ENCODE results near the gene ENKUR. TPM values are rescaled to one million over a fixed set of nuclear protein-coding genes. Genes with fewer than 3 reads are reported as not detected.

ENKUR gene, protein sequence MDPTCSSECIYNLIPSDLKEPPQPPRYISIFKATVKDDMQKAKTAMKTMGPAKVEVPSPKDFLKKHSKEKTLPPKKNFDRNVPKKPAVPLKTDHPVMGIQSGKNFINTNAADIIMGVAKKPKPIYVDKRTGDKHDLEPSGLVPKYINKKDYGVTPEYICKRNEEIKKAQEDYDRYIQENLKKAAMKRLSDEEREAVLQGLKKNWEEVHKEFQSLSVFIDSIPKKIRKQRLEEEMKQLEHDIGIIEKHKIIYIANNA
- under 1 TPM in 1 of 2 donors, not detected in 1; 0.45 TPM for total RNA-seq

DNA sequence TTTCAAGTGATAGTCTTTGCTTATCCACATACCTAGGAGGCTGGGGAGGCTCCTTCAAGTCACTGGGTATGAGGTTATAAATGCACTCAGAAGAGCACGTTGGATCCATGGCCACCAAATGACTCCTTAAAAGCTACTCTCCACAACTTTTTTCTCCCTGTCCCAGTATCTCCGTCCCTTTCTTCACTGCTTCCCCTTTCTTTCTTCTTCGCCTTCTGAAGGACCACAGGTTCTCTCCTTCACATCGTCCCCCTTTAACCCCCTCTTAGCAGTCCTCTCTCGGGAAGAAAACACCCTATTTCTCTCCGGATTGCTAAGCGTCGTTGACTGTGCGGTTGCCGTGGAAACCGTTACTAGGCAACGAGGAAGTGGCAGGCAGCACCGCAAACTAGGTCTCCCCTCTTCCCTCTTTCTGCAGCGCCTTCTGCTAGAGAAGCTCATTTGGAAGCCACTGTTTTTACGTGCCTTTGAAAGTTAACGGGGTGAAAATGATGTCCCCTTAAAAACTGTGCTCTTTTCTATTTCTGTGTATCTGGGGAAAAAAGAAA lies at the start of gene ENKUR:
ENKUR (minus strand) TSS at position 331 of the 548 bp plus-strand sequence; CDS start at position 109, 222 bp downstream.
- Mint-ChIP-seq H3K9me3 (no peaks in the 10 kb centered on the region), H3K27ac (peak within 1 kb of the TSS; percentile 99), H3K4me1 (peaks cover 21% of the 10 kb centered on the region), H3K36me3 (ENCODE audit: low read depth) (peaks cover 9% of the 10 kb centered on the region), H3K4me3 (peak within 1 kb of the TSS; percentile 86), H3K27me3 (no peaks in the 10 kb centered on the region)
- ATAC-seq (replicated peaks): peak; percentile 60

DNA sequence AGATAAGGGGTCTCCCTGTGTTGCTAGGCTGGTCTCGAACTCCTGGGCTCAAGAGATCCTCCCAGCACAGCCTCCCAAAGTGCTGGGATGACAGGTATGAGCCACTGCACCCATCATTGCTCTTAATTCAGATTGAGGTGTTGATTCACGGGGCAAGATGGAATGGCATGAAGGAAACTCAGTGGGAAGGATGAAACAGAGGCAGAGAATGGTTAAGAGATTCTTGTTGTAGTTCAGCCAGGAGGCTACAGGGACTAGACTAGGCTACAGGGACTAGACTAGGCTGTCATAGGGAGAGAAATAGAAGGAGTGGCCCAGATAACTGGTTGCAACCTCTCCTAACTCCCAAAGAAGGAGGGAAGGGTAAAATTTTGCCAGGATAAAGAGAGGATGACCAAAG lies 48.4 kb upstream of the ENKUR start:
- Mint-ChIP-seq H3K27ac (peak overlapping the region; percentile 98), H3K9me3 (peaks cover 3% of the 10 kb centered on the region), H3K36me3 (ENCODE audit: low read depth) (peaks cover 6% of the 10 kb centered on the region), H3K27me3 (peaks cover 3% of the 10 kb centered on the region), H3K4me1 (peaks cover 30% of the 10 kb centered on the region), H3K4me3 (peak overlapping the region; percentile 80)
- ATAC-seq (replicated peaks): no peak

DNA sequence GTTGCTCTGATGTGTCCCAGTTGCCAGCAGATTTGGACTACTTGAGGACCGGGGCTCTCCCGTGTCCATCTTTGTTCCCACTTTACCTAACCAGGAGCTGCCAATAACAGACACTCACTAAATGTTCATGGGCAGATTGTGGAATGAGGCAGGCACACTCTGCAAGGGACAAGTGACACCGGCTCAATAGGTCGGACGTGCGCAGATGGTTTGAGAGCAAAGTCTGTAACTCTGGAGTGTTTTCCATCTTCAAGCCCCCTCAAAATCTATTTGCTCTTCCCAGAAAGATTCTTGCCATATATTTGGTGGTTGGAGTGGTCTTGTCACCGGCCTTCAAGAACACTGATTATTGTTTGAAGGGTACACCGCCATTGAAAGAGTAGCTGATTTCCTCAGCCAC lies 47.7 kb upstream of the ENKUR start:
- peaks cover 3% of the 10 kb centered on the region for H3K9me3 Mint-ChIP-seq
- H3K4me3 Mint-ChIP-seq: peak overlapping the region; percentile 80
- H3K27ac Mint-ChIP-seq: peak overlapping the region; percentile 98
- peaks cover 6% of the 10 kb centered on the region for H3K36me3 Mint-ChIP-seq (ENCODE audit: low read depth)
- H3K4me1 Mint-ChIP-seq: peaks cover 30% of the 10 kb centered on the region
- ATAC-seq (replicated peaks): no peak
- peaks cover 3% of the 10 kb centered on the region for H3K27me3 Mint-ChIP-seq

DNA sequence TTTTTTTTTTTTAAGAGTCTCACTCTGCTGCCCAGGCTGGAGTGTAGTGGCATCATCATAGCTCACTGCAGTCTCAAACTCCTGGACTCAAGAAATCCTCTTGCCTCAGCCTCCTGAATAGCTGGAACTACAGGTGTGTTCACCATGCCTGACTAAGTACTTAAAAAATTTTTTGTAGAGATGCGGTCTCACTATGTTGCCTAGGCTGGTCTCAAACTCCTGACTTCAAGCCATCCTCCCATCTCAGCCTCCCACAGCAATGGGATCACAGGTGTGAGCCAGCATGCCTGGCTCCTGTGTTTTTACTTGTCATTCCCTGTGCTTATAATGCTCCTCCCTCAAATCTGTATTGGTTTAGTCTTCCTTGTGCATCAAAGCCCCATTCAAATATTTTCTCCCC lies 47.2 kb upstream of the ENKUR start:
- Mint-ChIP-seq H3K36me3 (ENCODE audit: low read depth) (peaks cover 6% of the 10 kb centered on the region), H3K27ac (peak overlapping the region; percentile 98), H3K4me1 (peaks cover 30% of the 10 kb centered on the region), H3K27me3 (peaks cover 3% of the 10 kb centered on the region), H3K9me3 (peaks cover 3% of the 10 kb centered on the region), H3K4me3 (peak overlapping the region; percentile 80)
- no peak for ATAC-seq (replicated peaks)

DNA sequence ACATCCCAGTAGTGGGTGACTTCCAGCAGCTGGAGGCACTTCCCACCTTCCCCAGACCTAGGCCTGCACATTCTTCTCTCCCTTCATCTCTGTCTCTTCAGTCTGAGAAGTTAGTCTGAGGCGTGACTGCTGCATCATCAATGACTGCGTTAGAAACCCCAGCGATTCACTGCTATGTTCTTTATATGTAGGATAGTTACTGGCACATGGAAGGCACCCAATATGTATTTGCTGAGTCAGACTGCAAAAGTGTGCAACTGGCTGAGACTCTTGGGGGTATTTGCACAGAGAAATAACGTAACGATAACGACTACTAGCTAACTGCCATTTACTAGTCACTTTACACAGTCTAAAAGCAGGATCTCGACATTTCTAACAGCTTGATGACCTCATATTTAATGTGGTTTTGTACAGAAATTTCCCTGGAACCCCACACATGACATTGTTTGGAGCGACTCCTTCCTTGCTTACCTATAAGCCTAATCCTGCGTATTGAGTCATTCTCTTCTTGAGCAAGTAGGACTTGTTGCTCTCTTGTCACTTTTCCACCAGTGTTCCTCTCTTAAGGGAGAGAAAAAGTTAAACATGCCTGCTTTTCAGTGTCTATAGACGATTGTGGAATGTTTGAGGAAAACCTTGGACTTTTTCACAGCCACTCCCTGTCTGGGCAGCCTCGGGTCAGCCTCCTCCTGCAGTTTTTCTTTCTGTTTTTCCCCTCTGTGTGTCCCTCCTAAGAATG lies 45.9 kb upstream of the ENKUR start:
- ATAC-seq (replicated peaks): peak; percentile 9

DNA sequence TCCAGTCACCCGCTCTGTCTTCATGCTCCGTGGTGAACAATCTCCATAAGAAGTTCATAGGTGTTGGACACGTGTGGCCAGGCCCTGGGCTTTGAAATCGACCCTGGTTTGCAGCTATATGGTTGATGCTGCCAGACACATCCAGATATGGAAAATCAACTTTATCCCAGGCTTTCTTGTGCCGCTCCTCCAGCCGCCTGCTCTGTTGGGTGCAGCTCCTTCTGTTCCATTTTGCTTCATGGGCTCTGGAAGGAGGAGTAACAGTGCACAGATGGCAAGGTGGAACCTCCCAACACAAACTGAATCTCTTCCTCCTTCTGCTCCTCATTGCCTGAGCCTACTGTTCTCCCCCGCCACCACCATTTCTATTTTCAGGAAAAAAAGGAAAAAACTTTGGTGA lies 45.2 kb upstream of the ENKUR start:
- peaks cover 30% of the 10 kb centered on the region for H3K4me1 Mint-ChIP-seq
- H3K27ac Mint-ChIP-seq: peak overlapping the region; percentile 98

More for the DNA sequence above, 45.9 kb upstream of the ENKUR start:
- H3K27ac Mint-ChIP-seq: peak overlapping the region; percentile 98
- H3K27me3 Mint-ChIP-seq: peaks cover 3% of the 10 kb centered on the region
- peaks cover 6% of the 10 kb centered on the region for H3K36me3 Mint-ChIP-seq (ENCODE audit: low read depth)
- H3K9me3 Mint-ChIP-seq: peaks cover 3% of the 10 kb centered on the region
- peak overlapping the region; percentile 80 for H3K4me3 Mint-ChIP-seq
- peaks cover 30% of the 10 kb centered on the region for H3K4me1 Mint-ChIP-seq

DNA sequence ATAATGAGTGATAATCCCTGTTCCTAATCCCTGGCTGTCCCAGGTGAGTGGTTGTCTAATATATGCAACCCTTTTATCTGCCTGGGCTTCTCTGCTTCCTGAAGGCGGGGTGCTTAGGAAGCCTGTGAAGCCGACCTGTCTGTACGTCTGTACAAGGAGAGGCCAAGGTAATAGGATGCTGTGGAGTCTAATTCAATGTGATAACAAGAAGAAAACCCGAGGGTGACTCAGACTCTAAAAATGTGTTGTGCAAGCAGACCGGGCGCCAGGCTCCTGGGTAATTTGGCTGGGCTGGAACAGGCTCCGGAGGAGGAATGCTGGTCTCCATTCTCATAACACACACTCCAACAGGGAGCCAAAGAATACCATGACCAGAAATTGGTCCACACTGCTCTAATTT lies 44.0 kb upstream of the ENKUR start:
- no peak for ATAC-seq (replicated peaks)
- H3K4me1 Mint-ChIP-seq: peaks cover 26% of the 10 kb centered on the region
- H3K27me3 Mint-ChIP-seq: peaks cover 6% of the 10 kb centered on the region
- H3K4me3 Mint-ChIP-seq: no peak overlapping the region
- H3K9me3 Mint-ChIP-seq: no peaks in the 10 kb centered on the region
- H3K27ac Mint-ChIP-seq: no peak overlapping the region
- peaks cover 6% of the 10 kb centered on the region for H3K36me3 Mint-ChIP-seq (ENCODE audit: low read depth)

More for the DNA sequence above, 45.2 kb upstream of the ENKUR start:
- no peak overlapping the region for H3K4me3 Mint-ChIP-seq
- peaks cover 6% of the 10 kb centered on the region for H3K36me3 Mint-ChIP-seq (ENCODE audit: low read depth)
- H3K9me3 Mint-ChIP-seq: peaks cover 3% of the 10 kb centered on the region
- ATAC-seq (replicated peaks): no peak
- H3K27me3 Mint-ChIP-seq: peaks cover 5% of the 10 kb centered on the region

DNA sequence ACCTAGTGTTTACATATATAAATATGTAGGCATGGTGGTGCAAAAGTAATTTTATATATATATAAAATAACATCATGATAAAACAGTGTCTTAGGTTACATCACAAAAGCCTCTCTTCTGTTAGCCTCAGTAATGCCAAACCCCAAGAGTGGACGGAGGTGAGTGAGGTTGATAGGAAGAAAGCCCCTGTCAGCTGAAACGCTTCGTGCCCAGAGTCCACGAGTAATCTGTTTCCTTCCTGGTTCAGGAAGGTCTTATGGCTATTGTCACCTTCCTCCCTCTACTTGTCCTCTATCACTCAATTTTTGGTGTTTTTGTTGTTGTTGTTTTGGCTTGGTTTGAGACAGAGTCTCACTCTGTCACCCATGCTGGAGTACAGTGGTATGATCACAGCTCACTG lies 41.9 kb upstream of the ENKUR start:
- H3K36me3 Mint-ChIP-seq (ENCODE audit: low read depth): peaks cover 6% of the 10 kb centered on the region
- H3K4me1 Mint-ChIP-seq: peaks cover 10% of the 10 kb centered on the region
- peaks cover 3% of the 10 kb centered on the region for H3K27me3 Mint-ChIP-seq
- no peak overlapping the region for H3K4me3 Mint-ChIP-seq
- no peak overlapping the region for H3K27ac Mint-ChIP-seq
- ATAC-seq (replicated peaks): no peak
- no peaks in the 10 kb centered on the region for H3K9me3 Mint-ChIP-seq

DNA sequence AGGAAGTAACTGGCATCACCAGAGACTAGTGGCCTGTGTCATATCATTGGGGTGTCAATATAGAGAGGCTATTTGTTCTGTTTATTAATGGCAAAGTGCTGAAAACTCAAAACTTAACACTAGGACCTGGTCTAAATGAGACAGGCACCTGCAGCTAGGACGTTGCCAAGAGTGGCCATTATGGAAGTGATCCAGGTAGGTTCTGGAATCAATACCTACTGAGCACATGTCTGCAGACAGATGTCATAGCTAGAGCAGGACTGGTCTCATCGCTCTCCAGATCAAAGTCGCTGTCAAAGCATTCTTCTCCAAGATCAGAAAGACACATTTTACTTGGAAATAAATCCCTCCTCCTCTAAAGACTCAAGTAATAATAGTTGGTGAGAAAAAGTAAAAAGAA lies 40.8 kb upstream of the ENKUR start:
- H3K4me3 Mint-ChIP-seq: no peak overlapping the region
- ATAC-seq (replicated peaks): no peak
- peaks cover 4% of the 10 kb centered on the region for H3K4me1 Mint-ChIP-seq

DNA sequence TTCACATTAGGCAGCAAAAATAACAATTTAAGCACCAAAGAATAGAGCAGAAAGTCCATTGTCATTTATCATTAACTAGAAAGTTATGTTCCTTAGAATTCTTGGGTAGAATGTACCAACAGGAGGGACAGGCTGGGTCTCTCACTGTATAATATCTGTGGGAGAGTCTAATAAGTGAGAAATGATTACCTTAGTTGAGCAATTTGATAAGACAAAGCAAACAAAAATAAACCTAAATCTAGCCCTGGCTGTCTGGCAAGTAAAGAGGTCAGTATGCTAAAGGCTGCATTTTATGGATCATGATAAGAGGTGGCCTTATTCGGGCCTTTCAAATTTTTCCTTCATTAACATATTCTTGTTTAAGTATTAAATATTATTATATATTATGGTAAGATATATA lies 36.1 kb upstream of the ENKUR start:
- Mint-ChIP-seq H3K4me3 (no peak overlapping the region), H3K9me3 (no peaks in the 10 kb centered on the region), H3K27ac (no peak overlapping the region), H3K4me1 (no peaks in the 10 kb centered on the region), H3K27me3 (peaks cover 29% of the 10 kb centered on the region), H3K36me3 (ENCODE audit: low read depth) (no peaks in the 10 kb centered on the region)
- no peak for ATAC-seq (replicated peaks)

More for the DNA sequence above, 40.8 kb upstream of the ENKUR start:
- Mint-ChIP-seq H3K9me3 (no peaks in the 10 kb centered on the region), H3K36me3 (ENCODE audit: low read depth) (no peaks in the 10 kb centered on the region), H3K27ac (no peak overlapping the region), H3K27me3 (peaks cover 3% of the 10 kb centered on the region)

DNA sequence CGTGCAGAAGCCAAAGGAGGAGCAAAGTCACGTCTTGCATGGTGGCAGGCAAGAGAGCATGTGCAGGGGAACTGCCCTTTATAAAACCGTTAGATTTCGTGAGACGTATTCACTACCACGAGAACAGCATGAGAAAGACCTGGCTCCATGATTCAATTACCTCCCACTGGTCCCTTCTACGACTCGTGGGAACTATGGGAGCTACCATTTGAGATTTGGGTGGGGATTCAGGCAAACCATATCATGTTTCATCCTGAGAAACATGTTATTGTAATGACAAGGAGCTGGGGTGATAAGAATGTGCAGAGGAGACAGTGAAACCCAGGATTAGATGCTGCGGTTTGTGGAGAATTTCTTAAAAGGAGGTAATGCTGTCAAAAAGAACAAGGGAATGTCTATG lies 34.4 kb upstream of the ENKUR start:
- H3K9me3 Mint-ChIP-seq: no peaks in the 10 kb centered on the region
- H3K4me3 Mint-ChIP-seq: no peak overlapping the region
- no peaks in the 10 kb centered on the region for H3K36me3 Mint-ChIP-seq (ENCODE audit: low read depth)
- peaks cover 27% of the 10 kb centered on the region for H3K27me3 Mint-ChIP-seq
- no peak overlapping the region for H3K27ac Mint-ChIP-seq
- ATAC-seq (replicated peaks): no peak
- no peaks in the 10 kb centered on the region for H3K4me1 Mint-ChIP-seq

DNA sequence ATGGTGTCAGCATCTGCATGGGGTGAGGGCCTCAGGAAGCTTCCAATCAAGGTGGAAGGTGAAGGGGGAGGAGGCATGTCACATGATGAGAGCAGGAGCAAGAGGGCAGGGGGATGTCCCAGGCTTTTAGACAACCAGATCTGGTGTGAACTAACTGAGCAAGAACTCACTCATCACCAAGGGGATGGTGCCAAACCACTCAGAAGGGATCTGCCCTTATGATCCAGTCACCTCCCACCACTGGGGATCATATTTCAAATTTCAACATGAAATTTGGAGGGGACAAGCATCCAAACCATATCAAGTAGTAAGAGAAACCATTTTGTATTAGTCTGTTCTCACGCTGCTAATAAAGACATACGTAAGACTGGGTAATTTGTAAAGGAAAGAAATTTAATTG lies 34.0 kb upstream of the ENKUR start:
- H3K4me3 Mint-ChIP-seq: no peak overlapping the region
- H3K27me3 Mint-ChIP-seq: peaks cover 28% of the 10 kb centered on the region
- H3K9me3 Mint-ChIP-seq: no peaks in the 10 kb centered on the region
- H3K36me3 Mint-ChIP-seq (ENCODE audit: low read depth): no peaks in the 10 kb centered on the region
- H3K4me1 Mint-ChIP-seq: no peaks in the 10 kb centered on the region
- no peak overlapping the region for H3K27ac Mint-ChIP-seq
- ATAC-seq (replicated peaks): no peak

DNA sequence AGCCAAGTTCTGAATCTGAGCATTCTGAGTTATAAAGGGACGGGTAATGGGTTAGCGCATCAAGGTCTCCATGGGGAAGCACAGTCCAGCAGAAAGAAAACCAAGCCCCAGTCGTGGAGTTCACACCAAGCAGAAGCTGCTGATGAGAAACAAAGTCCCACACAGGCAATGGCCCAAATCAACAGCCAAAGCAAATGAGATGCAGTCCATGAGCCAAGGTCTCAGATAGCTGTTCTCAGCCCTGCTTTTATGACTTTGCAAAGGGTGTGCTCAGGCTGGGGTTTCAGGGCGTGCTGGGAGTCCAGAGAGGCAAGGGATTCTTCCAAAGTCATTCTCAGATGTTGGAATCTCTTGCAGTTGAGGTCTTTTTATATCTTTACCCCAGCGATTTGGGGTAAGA lies 32.5 kb upstream of the ENKUR start:
- no peaks in the 10 kb centered on the region for H3K9me3 Mint-ChIP-seq
- no peaks in the 10 kb centered on the region for H3K36me3 Mint-ChIP-seq (ENCODE audit: low read depth)
- ATAC-seq (replicated peaks): no peak
- peaks cover 33% of the 10 kb centered on the region for H3K27me3 Mint-ChIP-seq
- H3K4me1 Mint-ChIP-seq: no peaks in the 10 kb centered on the region
- no peak overlapping the region for H3K4me3 Mint-ChIP-seq
- no peak overlapping the region for H3K27ac Mint-ChIP-seq

DNA sequence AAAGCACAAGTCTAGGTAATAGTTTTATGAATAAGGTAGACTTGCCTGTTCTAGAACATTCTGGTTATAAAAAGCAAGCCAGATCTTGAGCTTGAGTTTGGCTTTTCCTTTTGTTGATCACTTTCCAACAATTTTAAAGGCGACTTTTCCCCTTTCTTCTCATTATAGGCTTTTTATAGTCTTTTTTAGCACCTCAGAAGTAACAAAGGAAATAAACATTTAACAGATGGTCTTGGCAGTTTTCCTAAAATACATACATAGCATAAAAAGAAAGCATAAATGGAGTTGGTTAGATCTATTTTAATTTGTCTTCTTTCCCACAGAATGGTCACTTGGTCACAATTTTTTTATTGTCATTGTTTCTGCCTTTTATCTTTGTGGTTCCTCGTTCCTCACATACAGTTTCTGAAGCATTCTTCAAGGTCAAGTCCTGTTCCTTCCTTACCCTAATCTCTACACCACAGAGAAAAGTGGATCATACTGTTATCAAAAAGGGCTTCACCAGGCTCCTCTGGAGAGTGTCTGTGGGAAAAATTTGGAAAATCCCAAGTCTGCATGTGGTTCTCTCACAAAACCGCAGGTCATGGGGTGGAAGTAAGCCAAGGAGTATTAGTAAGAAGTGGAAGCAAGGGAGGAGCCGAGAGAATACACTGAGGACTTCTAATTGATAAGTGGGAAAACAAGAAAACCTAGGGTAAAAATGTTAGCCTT lies 31.8 kb upstream of the ENKUR start:
- Mint-ChIP-seq H3K27me3 (peaks cover 34% of the 10 kb centered on the region), H3K4me3 (no peak overlapping the region), H3K27ac (no peak overlapping the region), H3K9me3 (no peaks in the 10 kb centered on the region), H3K36me3 (ENCODE audit: low read depth) (no peaks in the 10 kb centered on the region), H3K4me1 (no peaks in the 10 kb centered on the region)
- no peak for ATAC-seq (replicated peaks)

Measured in activated T-helper 17 cell treated with anti-CD3 and anti-CD28 coated beads, Interleukin-2, amount 50 U/mL, for 72 hours (primary cell).